ENCODE data around the gene TNFSF12.
A peak's percentile ranks its signal among the peaks of the same experiment; 100 is the strongest.

The TNFSF12 gene

DNA sequence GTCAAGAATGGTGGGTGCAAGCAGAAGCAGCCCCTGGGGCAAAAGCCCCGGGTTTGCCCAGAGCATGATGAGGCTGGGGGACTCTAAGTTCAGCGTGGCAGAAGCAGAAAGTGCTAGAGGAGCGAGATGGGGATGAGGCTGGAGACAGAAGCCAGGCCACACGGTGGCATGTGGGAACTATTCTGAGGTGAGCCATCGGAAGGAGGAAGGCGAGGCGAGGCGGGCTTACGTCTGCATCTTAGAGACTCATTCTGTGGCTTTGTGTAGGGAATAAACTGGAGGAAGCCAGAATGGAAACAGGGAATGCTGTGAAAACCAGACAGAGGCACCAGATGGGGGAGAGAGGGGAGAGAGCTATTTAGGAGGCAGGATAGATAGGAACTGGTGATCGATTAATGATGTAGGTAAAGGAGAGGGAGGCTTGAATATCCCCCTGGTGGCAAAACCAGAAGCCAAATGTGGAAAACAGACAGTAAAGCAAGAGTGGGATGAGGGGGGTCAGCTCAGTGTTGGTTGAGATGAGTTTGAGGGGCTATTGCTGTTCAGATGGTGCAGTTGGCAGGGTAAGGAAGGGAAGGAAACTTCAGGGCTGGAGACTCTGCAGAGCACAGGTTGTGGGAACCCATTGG is 6.6 kb downstream of the TNFSF12 start:
- TF ChIP-seq, protein P1, sequence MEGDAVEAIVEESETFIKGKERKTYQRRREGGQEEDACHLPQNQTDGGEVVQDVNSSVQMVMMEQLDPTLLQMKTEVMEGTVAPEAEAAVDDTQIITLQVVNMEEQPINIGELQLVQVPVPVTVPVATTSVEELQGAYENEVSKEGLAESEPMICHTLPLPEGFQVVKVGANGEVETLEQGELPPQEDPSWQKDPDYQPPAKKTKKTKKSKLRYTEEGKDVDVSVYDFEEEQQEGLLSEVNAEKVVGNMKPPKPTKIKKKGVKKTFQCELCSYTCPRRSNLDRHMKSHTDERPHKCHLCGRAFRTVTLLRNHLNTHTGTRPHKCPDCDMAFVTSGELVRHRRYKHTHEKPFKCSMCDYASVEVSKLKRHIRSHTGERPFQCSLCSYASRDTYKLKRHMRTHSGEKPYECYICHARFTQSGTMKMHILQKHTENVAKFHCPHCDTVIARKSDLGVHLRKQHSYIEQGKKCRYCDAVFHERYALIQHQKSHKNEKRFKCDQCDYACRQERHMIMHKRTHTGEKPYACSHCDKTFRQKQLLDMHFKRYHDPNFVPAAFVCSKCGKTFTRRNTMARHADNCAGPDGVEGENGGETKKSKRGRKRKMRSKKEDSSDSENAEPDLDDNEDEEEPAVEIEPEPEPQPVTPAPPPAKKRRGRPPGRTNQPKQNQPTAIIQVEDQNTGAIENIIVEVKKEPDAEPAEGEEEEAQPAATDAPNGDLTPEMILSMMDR (IDR thresholded peaks at IDR 0.05; ENCODE audit: borderline replicate concordance, insufficient read depth, low read depth, low read length): no peak

GRCh38 chr17:7556627-7557026 is 7.8 kb downstream of the TNFSF12 start:
- TF ChIP-seq, protein P1 (IDR thresholded peaks at IDR 0.05; ENCODE audit: borderline replicate concordance, insufficient read depth, low read depth, low read length): no peak
- no peak overlapping the region for H3K4me3 ChIP-seq (ENCODE audit: low read depth, low read length)

More for the DNA sequence above, 6.6 kb downstream of the TNFSF12 start:
- H3K4me3 ChIP-seq (ENCODE audit: low read depth, low read length): no peak overlapping the region

DNA sequence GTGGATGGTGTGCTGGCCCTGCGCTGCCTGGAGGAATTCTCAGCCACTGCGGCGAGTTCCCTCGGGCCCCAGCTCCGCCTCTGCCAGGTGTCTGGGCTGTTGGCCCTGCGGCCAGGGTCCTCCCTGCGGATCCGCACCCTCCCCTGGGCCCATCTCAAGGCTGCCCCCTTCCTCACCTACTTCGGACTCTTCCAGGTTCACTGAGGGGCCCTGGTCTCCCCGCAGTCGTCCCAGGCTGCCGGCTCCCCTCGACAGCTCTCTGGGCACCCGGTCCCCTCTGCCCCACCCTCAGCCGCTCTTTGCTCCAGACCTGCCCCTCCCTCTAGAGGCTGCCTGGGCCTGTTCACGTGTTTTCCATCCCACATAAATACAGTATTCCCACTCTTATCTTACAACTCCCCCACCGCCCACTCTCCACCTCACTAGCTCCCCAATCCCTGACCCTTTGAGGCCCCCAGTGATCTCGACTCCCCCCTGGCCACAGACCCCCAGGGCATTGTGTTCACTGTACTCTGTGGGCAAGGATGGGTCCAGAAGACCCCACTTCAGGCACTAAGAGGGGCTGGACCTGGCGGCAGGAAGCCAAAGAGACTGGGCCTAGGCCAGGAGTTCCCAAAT is 8.4 kb downstream of the TNFSF12 start:
- TF ChIP-seq, protein P1 (IDR thresholded peaks at IDR 0.05; ENCODE audit: borderline replicate concordance, insufficient read depth, low read depth, low read length): no peak
- H3K4me3 ChIP-seq (ENCODE audit: low read depth, low read length): no peak overlapping the region

DNA sequence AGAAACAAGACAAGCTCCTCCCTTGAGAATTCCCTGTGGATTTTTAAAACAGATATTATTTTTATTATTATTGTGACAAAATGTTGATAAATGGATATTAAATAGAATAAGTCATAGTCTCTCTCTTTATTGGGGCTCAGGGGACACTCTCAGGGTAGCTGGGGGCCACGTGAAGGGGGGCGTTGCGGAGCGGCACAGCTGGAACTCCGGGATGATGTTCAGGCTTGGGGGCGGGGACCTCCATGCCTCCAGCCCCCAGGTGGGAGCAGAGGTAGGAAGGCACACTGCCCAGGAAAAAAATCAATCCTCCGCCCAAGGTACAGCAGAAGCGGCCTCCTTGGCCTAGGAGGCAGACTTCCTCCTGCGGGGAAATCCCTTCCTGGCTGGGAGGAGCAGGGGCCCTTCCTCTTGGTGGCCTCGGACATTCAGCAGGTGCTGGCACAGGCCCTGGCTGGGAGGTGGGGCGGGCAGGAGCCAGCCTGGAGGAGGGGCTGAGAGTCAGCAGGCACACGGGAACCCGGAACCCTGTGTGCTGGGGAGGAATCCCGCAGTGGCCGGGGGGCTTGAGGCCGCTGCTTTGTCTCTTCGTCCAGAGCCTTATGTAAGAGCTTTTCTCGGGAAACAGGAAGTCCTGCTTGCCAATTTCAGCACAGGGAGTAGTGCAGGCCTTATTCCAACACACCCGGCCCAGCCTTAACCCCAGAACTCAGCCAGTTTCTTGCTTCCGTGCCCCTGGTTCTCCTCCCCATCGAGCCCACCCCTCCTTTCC is 9.1 kb downstream of the TNFSF12 start:
- TF ChIP-seq, protein P1 (IDR thresholded peaks at IDR 0.05; ENCODE audit: borderline replicate concordance, insufficient read depth, low read depth, low read length): no peak
- H3K4me3 ChIP-seq (ENCODE audit: low read depth, low read length): peak overlapping the region; percentile 36

- H3K4me3 ChIP-seq (ENCODE audit: low read depth, low read length): peak within 1 kb of the TSS; percentile 36
- TF ChIP-seq, protein P1 (IDR thresholded peaks at IDR 0.05; ENCODE audit: borderline replicate concordance, insufficient read depth, low read depth, low read length): no peak
These were observed 9.9 kb downstream of the TNFSF12 start, which contains the start of gene TNFSF13 for GRCh38 chr17:7558544-7559319. TSS of gene TNFSF13 (plus strand) at chr17:7558750. CDS start at chr17:7559040, 290 bp downstream.

- TF ChIP-seq, protein P1 (IDR thresholded peaks at IDR 0.05; ENCODE audit: borderline replicate concordance, insufficient read depth, low read depth, low read length): no peak
- H3K4me3 ChIP-seq (ENCODE audit: low read depth, low read length): no peak overlapping the region
These were observed 10.7 kb downstream of the TNFSF12 start for GRCh38 chr17:7559320-7560171.

All from GM12875 (cell line).